ENCODE results near the gene TMTC3.

DNA sequence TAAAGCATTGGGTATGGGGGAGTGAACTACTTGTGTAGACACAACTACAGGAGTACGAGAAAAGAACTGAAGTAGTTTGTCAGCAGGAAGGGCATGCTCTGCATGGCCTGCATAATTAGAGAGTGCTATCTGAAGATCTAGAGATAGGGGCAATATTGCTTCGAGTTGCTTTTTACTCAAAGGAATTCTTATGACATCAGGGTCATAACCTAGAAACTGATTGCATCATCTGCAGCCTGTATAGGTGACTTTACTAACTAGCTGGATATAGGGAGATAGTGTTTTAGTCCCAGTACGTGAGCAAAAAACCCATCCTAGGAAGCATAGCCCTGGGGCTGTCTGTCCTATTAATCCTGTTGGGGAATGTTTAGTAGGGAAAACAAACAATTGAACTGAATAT is 39.8 kb downstream of the TMTC3 start:
- TF ChIP-seq, protein P1, sequence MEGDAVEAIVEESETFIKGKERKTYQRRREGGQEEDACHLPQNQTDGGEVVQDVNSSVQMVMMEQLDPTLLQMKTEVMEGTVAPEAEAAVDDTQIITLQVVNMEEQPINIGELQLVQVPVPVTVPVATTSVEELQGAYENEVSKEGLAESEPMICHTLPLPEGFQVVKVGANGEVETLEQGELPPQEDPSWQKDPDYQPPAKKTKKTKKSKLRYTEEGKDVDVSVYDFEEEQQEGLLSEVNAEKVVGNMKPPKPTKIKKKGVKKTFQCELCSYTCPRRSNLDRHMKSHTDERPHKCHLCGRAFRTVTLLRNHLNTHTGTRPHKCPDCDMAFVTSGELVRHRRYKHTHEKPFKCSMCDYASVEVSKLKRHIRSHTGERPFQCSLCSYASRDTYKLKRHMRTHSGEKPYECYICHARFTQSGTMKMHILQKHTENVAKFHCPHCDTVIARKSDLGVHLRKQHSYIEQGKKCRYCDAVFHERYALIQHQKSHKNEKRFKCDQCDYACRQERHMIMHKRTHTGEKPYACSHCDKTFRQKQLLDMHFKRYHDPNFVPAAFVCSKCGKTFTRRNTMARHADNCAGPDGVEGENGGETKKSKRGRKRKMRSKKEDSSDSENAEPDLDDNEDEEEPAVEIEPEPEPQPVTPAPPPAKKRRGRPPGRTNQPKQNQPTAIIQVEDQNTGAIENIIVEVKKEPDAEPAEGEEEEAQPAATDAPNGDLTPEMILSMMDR (IDR thresholded peaks at IDR 0.05) = no peak
- TF ChIP-seq POLR2A (IDR thresholded peaks at IDR 0.05) = no peak

Measured in testis (tissue), 2 donors.